Chondrocyte (in vitro differentiated cells): ENCODE results near the gene CFAP206. TPM values are rescaled to one million over a fixed set of nuclear protein-coding genes. Genes with fewer than 3 reads are reported as not detected.
A peak's percentile ranks its signal among the peaks of the same experiment; 100 is the strongest.

Experiments used
- DNase-seq: peaks from one replicate; pipeline ENCODE4 v3.0.0; 2021; ENCODE audit warnings: mixed read lengths, low spot score
- H3K27ac Mint-ChIP-seq: one replicate; pipeline ENCODE4 v1.8.0; 2021; ENCODE audit warnings: mild to moderate bottlenecking, moderate library complexity, mixed read lengths; ENCODE audit not compliant: unreplicated experiment
- H3K27me3 Mint-ChIP-seq: 2 replicates; pipeline ENCODE4 v1.8.0; 2021; ENCODE audit warnings: low read depth, mixed read lengths
- H3K36me3 Mint-ChIP-seq: 2 replicates; pipeline ENCODE4 v1.8.0; 2021; ENCODE audit warnings: low read depth, mixed read lengths
- H3K4me1 Mint-ChIP-seq: 2 replicates; pipeline ENCODE4 v1.8.0; 2021; ENCODE audit warnings: low read depth, mild to moderate bottlenecking, mixed read lengths
- H3K4me3 Mint-ChIP-seq: one replicate; pipeline ENCODE4 v1.8.0; 2021; ENCODE audit warnings: mild to moderate bottlenecking, moderate library complexity, mixed read lengths; ENCODE audit not compliant: unreplicated experiment
- H3K9me3 Mint-ChIP-seq: 2 replicates; pipeline ENCODE4 v1.8.0; 2021; ENCODE audit warnings: low read depth, mixed read lengths
- CTCF ChIP-seq: fragments of 200-600 bp; sonication (generic); IDR thresholded peaks from 2 replicates; pipeline ENCODE4 v1.5.0; 2021; ENCODE audit warnings: antibody characterized with exemption, mild to moderate bottlenecking, moderate library complexity
- total RNA-seq: library from RNA; stranded (reverse); gene quantifications from 3 replicates; pipeline ENCODE4 v1.2.1, GENCODE V29; 2021

CFAP206 gene
- total RNA-seq, 1 donor from 2014 or later = 0.12 TPM

- Mint-ChIP-seq H3K4me1 (peaks cover 17% of the 10 kb centered on the region), H3K9me3 (no peaks in the 10 kb centered on the region), H3K27me3 (peaks cover 4% of the 10 kb centered on the region), H3K27ac (peak overlapping the region; percentile 97), H3K36me3 (peaks cover 2% of the 10 kb centered on the region), H3K4me3 (peak overlapping the region; percentile 98)
- no peak for DNase-seq
- TF ChIP-seq CTCF = no peak
Observed at GRCh38 chr6:87473419-87473903, 65.7 kb downstream of the CFAP206 start.

GRCh38 chr6:87481931-87482330 lies 74.2 kb downstream of the CFAP206 start:
- no peak for DNase-seq
- peaks cover 10% of the 10 kb centered on the region for H3K36me3 Mint-ChIP-seq
- no peak for TF ChIP-seq CTCF
- H3K27ac Mint-ChIP-seq = no peak overlapping the region
- no peaks in the 10 kb centered on the region for H3K27me3 Mint-ChIP-seq
- no peak overlapping the region for H3K4me3 Mint-ChIP-seq
- peaks cover 4% of the 10 kb centered on the region for H3K9me3 Mint-ChIP-seq
- H3K4me1 Mint-ChIP-seq = peaks cover 9% of the 10 kb centered on the region

GRCh38 chr6:87482366-87482765 lies 74.6 kb downstream of the CFAP206 start:
- Mint-ChIP-seq H3K4me3 (no peak overlapping the region), H3K4me1 (peaks cover 9% of the 10 kb centered on the region), H3K27ac (no peak overlapping the region), H3K9me3 (peaks cover 4% of the 10 kb centered on the region), H3K27me3 (no peaks in the 10 kb centered on the region), H3K36me3 (peaks cover 10% of the 10 kb centered on the region)
- DNase-seq = no peak
- no peak for TF ChIP-seq CTCF

GRCh38 chr6:87483929-87484328 lies 76.2 kb downstream of the CFAP206 start:
- no peaks in the 10 kb centered on the region for H3K27me3 Mint-ChIP-seq
- peaks cover 4% of the 10 kb centered on the region for H3K9me3 Mint-ChIP-seq
- peak overlapping the region; percentile 56 for H3K27ac Mint-ChIP-seq
- H3K4me3 Mint-ChIP-seq = no peak overlapping the region
- peaks cover 5% of the 10 kb centered on the region for H3K36me3 Mint-ChIP-seq
- no peak for DNase-seq
- peaks cover 9% of the 10 kb centered on the region for H3K4me1 Mint-ChIP-seq
- TF ChIP-seq CTCF = peak; percentile 62

GRCh38 chr6:87484491-87484890 lies 76.7 kb downstream of the CFAP206 start:
- peaks cover 9% of the 10 kb centered on the region for H3K4me1 Mint-ChIP-seq
- no peak overlapping the region for H3K4me3 Mint-ChIP-seq
- H3K36me3 Mint-ChIP-seq = peaks cover 5% of the 10 kb centered on the region
- H3K27me3 Mint-ChIP-seq = no peaks in the 10 kb centered on the region
- TF ChIP-seq CTCF = no peak
- DNase-seq = no peak
- peak overlapping the region; percentile 42 for H3K27ac Mint-ChIP-seq
- H3K9me3 Mint-ChIP-seq = peaks cover 4% of the 10 kb centered on the region
